Amygdala (tissue), 56 donors: ENCODE data around the gene NUAK1.

Experiments
- DNase-seq, 56 donors: peaks; one replicate each; lab custom pipeline; 2025; lab: John Stamatoyannopoulos, UW

NUAK1 gene

DNA sequence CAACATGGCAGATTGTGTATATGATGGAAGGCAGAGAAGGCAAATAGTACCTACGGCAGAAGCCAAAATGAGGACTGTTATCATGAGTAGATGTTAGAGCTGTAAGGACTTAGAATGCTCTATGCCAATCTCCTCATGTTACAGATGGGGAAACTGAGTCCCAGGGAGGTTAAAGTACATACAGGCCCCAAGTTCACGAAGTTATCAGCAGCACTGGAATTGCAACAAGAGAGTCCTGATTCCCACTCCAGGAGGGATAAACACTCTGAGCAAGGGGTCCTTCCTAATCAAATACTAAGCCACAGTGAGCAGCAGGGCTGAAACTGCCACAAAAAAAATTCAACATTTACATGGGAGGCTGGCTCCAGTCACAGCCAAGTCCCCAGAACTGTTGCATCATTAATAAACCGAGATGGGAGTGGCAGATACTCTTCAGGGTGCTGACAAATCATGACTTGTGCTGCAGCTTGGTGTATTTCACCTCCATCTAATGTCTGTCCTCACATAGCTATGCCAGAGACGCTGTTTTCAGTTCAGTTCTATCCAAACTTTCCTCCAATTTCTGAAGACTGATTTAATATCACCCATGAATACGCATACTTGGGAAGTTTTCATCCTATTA, 24.2 kb downstream of the NUAK1 start:
- DNase-seq, result no peak

DNA sequence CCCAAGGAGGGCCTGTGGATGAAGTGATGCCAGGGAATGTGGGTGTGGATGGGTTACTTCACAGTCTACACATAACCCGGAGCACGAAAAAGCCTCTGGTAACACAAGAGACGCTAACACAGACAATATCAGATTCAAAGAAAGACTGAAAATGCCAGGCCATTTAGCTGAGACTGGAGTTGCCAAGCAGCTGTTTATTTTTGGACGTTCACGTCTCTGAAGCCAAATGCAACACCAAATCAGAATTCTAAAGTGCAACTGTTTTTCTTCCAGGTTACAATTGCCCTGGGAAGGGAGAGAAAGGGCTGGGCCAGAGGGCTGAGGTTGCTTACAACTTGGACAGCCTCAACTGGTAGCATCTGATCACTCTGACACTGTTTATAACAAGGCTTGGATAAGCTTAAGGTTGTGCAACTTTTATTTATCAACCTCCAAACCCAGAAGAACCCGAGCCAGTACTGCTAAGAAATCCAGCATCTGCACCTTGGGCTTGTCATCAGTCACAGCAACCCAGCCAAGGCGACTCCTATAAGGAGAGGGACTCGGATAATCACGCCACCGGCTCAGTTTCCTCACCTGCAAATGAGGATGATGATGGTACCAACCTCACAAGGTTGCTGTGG, 24.8 kb downstream of the NUAK1 start:
- DNase-seq, result peak in 1 of 56 donors; percentile 41

DNA sequence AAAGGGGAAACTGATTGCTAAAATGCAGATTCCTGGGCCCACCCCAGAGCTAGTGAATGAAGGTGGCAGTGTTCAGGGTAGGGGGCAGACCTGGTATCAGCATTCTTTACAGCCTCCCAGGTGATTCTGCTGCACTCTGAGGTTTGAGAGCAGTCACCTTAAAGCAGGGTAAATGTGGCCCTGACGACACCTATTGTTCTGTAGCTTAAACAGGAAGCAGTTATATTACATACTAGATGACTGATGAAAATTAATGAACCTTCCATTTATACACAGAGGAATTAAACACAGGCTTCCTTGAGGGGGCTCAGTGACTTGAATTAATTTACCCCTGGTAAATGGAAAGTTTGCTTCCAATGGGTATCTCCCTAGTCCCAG, 25.3 kb downstream of the NUAK1 start:
- DNase-seq, result no peak

DNA sequence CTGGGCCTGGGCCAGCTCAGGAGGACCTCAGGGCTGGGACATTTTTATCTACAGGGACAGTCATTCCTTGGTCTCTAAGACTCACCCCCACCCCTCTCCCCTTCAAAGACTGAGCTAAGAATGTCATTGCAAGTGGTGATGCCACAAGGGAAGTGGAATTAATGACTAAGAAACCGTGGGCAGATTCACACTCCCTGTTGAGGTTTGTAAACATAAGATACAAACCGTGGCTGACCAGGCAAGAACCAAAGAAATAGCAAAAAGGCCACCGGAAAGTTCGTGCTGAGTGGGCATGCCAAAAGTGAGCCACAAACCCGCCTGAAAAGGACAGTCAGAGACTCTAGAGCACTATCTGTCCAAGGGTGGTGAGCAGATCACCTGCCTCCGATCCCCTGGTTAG, 25.7 kb downstream of the NUAK1 start:
- DNase-seq, result peak in 2 of 56 donors; percentile 12 to 27

DNA sequence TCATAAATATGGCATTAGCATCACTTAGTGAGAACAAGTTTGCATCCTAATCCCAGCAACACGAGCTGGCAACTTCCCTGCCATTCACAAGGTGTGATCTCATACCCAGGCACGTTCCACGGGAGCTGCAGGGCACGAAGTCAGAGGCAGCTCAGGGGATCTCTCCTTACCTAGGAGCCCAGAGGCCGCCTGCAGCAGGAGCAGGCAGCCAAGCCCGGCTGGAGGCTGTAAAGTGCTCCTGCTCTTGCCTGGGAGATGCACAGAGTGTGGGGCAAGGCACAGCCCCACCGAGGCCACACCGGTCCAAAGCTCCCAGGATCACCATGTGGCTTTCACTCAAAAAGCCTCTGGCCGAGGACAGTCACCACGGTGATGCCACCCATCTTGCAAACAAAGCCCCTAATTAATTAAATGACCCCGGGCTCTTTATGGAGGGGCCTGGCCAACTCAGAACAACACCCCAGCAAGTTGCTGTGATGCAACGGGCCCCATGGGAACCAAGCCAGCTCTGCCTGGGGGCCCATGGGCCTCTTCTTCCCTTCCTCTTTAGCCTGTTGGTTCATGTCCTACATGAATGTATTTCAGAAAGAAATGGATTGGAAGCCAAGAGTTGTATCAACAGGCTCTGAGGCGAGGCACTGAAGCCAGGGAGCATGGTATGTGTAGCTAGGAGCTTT, 26.5 kb downstream of the NUAK1 start:
- DNase-seq, result peak in 14 of 56 donors; percentile 11 to 40 (median 23)

DNA sequence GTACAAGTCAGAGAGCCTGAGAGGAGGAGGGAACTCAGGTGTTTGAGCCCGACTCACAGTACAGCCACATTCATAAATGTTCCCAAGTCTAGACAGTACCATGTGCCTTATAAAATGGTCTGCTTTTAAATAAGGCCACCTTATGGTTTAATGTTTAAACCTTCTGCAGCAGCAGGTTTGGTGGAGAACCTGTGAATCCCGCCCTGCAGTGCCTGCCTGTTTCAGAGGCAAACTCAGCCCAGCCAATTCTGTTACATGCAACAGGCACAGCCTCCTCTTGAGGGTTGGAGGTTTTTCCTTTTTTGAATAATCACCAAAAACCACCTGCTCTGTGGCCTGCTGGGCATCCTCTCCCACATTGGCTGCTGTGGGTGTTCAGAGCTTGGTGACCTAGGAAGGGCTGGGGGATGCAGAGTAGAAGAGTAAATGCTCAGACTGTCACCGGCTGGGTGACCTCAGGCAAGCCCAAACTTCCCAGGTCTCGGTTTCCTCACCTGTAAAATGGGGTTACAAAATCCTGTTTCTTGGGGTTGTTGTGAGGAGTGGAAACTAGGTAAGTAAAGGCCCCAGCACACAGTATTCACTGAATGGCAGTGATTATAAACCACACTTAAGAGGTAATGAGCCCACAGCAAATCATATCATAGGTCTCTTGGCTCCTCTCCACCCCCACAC, 28.0 kb downstream of the NUAK1 start:
- no peak for DNase-seq

DNA sequence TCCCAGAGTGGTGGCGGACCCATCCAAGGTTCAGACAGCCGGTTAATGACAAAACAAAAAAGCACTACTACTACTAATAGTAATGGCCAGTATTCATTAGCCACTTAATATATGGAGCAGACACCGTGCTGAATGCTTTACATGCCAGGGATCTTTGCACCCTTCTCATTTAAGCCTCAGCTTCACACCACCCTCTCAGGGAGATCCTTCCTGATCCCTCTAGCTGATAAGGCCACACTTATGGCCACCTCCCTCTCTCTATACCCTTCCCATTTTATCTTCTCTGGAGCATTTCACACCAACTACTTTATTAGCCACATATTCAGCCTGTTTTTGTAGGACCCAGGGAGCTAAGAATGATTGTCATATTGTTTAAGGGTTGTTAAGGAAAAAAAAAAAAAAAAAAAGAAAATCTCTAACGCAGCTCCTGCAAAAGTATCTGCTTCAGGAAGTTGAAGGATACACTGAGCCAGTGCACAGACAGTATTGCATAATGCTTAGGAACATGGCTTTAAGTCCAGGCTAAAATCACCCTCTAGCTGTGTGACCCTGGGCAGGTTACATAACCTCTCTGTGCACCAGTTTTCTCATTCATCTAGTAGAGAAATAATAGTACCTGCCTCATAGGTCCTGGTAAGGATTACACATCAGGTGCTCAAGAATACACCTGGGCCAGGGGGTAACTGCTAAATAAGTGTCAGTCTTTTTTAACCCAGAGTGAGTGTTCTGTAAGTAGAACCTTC, 29.4 kb downstream of the NUAK1 start:
- DNase-seq, result no peak

DNA sequence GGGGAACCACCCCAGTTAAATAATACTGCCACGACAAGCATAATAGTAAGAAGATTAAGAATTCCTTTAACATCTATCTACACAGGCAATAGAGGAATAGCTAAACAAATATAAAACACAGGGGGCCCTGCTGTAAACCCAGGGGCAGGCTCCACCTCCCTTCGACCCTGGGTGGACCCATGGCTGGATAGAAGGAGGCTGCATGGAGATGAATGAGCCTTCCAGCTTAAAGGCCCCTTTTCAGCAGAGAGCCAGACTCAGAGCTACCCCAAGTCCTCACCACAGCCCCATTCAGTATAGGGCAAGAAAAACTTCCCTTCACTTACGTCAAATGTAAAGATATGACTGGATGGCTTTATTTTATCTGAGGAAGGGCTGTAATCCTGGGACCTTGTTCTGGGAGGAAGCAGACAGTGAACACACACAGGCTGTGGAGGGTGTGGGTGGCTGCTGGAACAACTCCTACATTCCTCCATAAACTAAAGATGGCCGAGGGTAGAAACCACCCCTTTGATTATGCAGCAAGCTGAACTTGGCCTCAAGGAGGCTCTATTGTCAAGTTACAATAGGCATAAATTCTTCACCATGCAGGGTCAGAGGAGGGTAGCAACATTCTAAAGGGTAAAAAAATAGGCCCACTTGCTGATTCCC, 30.4 kb downstream of the NUAK1 start:
- no peak for DNase-seq

DNA sequence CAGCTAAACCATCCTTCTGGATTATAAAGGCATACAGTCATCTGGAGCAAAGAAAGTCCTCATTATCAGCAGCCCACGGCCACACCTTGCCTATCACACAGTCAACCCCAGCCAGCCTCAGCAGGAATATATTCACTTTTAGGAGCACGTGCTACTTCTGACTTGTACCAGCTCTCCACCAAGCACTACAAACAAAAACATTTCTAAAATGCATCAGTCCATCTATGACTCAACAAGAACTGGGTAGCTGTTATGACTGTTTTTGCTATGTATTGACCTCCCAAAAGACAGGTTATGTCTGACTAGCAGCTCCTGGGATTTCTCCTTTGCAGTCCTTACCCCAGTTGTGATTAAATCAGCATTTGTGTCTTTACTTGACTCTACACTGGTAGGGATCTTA, 31.2 kb downstream of the NUAK1 start:
- DNase-seq, result no peak

DNA sequence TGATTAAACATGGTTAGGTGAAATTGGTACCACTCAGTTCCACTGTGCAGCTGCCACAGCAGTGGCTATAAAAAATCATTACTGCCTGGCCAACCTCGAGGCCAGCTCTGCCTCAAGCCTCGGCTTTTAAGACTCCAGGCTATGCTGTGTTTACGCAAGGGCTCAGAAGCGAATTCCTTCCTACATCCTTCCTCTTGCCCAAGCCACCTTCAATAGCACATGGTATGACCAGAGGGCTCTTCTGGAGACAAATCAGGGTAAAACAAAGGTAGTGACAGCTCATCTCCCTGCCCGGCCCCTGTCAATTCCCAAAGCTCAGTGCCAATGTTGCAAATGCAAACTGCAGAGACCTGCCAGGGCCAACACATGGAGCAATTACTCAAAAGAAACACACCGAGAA, 31.9 kb downstream of the NUAK1 start:
- DNase-seq, result peak in 2 of 56 donors; percentile 12 to 21

DNA sequence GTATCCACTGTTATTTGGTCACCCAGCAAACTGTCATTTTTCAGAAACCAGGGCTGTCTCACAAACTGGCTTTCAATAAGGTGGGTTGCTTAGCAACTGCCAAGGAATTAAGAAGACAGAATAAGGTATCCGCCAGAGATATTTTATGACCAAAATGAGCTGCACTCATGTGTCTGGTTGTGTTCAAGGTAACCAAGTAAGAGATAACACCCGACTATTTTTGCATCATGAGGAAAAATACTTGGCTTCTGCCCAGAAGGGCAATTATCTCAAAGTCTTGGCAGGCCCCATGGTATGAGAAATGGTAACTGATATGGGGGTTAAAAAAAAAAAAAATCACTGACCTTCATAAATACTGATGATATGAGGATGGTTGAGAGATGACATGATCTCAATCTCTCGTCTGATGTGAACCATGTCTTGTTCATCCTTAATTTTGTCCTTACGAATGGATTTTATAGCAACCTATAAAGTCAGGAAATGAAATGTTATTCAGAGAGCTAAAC, 32.6 kb downstream of the NUAK1 start:
- no peak for DNase-seq

DNA sequence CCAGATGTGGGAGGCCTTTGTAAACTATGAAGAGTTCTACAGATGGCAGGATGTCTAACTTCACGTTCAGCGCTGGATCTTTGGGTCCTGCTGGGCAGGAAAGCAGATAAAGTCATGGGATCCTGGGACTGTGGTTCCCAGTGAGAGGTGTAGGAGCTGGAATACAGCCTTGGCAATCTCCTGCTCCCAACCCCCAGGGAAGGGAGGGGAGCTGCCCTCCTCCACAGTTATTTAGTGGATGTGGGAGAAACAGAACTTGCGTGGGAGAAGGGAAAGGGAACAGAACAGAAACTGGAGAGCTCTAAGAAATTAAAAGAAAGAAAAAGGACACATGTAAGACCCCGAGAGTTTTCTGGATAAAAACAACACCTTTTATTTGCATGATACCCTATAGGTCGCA, 37.0 kb downstream of the NUAK1 start:
- peak in 5 of 56 donors; percentile 17 to 50 (median 25) for DNase-seq

DNA sequence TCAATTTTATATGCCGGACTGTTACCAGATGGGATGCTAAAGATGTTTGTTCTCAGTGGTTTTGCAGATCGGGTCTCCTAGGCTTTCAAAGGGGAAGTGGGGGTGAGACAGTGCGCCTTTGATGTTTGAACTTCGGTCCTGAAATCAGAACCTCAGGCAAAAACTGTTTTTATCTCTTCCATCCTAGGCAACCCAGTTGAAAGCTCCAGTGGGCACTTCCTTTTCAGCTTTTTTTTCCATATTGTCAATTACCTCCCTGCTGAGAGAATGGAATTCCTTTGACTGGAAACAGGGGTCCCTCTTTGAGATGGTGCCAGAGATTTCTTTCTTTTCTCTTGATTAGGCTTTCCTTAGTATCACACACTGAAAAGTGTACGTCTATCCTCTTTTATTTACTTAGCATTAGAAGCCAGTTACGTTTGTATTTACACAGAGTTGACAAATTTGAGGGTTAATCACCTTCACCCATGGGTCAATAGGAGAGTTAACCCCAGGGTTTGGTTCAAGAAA, 40.0 kb downstream of the NUAK1 start:
- DNase-seq, result no peak

DNA sequence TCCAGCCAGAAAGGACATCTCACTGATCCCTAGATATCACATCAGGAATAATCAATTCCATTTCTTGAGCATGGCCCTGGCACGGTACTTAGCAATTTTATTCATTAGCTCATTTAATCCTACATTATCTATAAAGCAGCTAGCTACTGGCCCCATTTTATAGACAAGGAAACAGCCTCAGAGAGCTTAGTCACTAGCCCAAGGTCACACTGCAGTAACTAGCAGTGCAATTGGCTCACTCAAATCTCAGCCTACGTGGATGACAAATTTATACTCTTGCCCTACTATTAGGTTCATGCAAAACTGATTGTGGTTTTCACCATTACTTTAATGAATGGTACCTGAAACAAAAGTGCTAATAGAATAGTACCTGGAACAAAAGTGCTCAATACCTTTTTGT, 41.7 kb downstream of the NUAK1 start:
- no peak for DNase-seq

DNA sequence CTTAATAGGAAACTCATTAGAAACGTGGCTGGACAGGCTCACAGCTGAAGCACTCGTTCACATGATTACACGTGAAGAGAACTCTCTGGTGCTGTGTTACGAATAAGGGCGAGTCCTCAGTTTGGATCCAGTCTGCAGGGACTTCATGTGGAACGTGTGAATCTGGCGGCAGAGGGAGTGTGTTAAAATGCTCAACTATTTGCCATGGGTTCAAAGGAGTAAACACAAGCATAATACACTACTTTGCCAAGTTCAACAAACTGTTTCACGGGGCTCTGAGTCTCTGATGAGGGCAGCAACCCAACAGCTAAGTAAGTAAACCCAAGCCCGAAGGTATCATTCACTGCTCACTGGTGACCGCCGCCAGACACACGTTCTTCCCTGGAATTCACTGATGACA, 42.4 kb downstream of the NUAK1 start:
- DNase-seq, result no peak

DNA sequence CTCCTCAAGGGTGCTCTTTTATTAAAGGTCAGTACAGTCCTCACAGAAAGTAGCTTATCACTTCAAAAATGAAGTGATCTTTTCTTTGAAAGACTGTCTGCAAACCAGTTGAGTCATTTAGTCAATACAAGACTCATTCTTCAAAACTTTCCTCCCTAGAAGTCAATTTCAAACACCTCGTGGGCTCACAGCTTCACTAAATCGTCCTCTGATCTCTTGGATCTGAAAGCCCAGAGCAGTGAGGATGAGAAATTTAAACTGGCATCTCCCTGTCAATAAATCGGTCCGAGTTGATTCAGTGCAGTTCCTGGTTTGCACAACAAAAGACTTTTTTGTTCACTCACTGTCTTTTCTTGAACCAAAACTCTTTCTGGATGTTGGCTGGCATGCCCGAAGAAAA, 44.5 kb downstream of the NUAK1 start:
- peak in 2 of 56 donors; percentile 40 to 41 for DNase-seq

DNA sequence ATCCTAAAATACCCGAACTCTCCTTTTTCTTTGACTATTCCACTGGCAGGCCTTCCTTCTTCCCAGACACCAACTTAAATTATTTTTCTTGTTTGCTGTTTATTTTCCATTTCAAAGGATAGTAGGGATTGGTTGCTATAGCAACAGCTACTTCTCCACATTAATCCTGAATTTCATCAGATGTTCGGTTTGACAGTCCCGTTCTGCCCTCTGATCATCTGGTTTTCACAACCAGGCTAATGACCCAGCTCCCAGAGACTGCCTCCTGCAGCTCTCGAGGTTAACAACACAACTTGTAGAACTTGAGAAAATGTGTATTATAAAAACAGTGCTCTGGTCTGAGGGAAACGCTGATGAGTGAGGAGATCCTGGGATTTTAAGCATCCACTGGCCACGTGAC, 45.5 kb downstream of the NUAK1 start:
- no peak for DNase-seq

DNA sequence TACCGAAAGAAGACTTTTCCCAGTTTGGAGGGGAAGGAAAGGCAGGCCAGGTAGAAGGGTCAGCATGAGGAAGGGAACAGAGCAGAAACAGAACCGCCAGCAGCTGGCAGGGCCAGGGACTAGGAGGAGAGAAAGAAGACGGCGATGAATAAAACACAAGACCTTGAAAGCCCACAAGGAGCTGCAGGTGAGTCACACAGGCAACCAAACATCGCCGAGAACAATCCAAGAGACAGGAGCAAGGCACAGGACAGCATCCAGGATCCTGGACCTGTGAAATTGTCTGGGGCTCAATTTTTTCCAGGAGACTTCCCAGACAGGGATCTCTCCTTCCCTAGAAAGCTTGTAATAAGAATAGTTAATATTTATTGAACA, 47.3 kb downstream of the NUAK1 start:
- DNase-seq, result no peak

DNA sequence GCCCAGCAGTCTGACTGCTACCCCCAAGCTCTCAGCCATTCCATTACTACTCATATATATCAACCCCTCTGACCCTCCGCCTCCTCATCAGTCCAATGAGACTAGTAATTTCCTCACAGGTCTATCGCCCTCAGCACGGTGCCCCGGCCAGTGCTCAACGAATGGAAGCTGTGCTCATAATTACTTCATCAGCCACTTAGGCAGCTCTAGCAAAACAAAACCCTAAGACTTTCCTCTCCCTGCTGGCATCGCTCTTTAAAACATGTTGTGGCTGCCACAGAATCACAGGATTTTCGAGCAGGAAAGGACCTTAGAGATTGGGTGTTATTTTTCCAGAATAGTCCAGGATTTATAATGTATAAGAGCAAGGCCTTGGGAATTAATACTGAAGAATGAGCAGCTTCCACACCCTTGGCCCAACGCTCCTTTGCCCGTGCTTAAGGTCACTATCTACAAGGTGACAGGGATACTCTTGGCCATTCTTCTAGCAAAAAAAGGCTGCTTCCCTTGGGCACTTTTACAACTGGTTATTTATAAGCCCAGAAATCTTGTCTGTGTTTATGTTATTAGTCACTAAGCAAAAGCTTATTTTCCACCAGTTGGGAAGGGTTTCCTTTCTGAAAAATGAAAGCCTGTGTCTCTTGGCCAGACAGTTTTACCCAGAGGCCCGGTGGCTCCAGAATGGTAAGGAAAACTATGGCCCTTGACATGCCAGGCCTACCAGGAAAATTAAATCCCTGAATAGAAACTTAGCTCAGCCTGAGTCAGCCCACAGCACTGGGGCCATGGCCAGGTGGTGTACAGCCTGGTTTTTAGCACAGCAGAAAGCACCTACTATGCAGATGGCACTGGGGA, 47.9 kb downstream of the NUAK1 start:
- DNase-seq, result no peak
